SH-SY5Y (cell line): ENCODE results near the gene CATSPER3.

Experiments
- GATA2 ChIP-seq: IDR thresholded peaks from 2 replicates; pipeline ENCODE4 v1.6.1; 2011; ENCODE audit warnings: mild to moderate bottlenecking, low read depth, low read length
- GATA3 ChIP-seq: IDR thresholded peaks from 2 replicates; pipeline ENCODE4 v1.6.1; 2011; ENCODE audit warnings: low read depth, mild to moderate bottlenecking, low read length, moderate library complexity

DNA sequence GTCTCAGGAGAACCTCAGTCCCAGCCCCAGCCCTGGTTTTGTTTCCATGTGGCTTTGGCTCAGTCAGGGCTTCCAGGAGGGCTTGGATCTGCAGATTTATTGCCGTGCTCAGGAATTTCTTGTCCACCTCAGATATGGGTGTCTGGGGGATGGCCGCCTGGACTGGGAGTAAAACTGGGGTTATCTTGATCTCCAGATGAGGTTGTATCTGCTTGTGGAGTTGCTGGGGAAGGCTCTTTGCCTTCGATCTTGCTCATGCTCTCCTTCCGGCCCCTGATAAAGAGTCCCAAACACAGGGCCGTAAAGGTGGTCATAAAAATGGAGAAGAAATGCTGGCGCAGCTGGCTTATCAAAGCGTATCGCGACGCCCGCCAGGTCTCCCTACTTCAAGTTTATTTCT lies 84.2 kb downstream of the CATSPER3 start:
- no peak for TF ChIP-seq GATA2
- no peak for TF ChIP-seq GATA3
